SIG-M5 treated with dmso at 0.1 percent for 504 hours (cell line): ENCODE measurements around the gene LRP1B.

Experiments
- DNase-seq: peaks from one replicate; lab custom pipeline; 2025; ENCODE audit not compliant: unreplicated experiment; lab: John Stamatoyannopoulos, UW

Gene LRP1B

GRCh38 chr2:141522702-141523101 lies 608.1 kb downstream of the LRP1B start:
- DNase-seq = no peak

GRCh38 chr2:141522048-141522447 lies 608.8 kb downstream of the LRP1B start:
- no peak for DNase-seq

- DNase-seq = no peak
These were observed 610.9 kb downstream of the LRP1B start for GRCh38 chr2:141519906-141520305.

GRCh38 chr2:141517852-141518421 lies 612.9 kb downstream of the LRP1B start:
- DNase-seq = no peak

- DNase-seq = no peak
These were observed 613.5 kb downstream of the LRP1B start for GRCh38 chr2:141517180-141517851.

GRCh38 chr2:141515931-141516330 lies 614.9 kb downstream of the LRP1B start:
- no peak for DNase-seq

GRCh38 chr2:141513853-141514252 lies 617.0 kb downstream of the LRP1B start:
- no peak for DNase-seq

GRCh38 chr2:141508806-141509595 lies 621.8 kb downstream of the LRP1B start:
- no peak for DNase-seq

- DNase-seq = no peak
These were observed 622.6 kb downstream of the LRP1B start for GRCh38 chr2:141508086-141508752.

- DNase-seq = no peak
These were observed 624.7 kb downstream of the LRP1B start for GRCh38 chr2:141506135-141506534.

GRCh38 chr2:141501752-141502151 lies 629.1 kb downstream of the LRP1B start:
- DNase-seq = no peak

GRCh38 chr2:141499123-141499522 lies 631.7 kb downstream of the LRP1B start:
- no peak for DNase-seq

- no peak for DNase-seq
These were observed 632.3 kb downstream of the LRP1B start for GRCh38 chr2:141498561-141498960.

- peak; percentile 50 for DNase-seq
These were observed 633.5 kb downstream of the LRP1B start for GRCh38 chr2:141497272-141497671.

- DNase-seq = peak; percentile 48
These were observed 634.0 kb downstream of the LRP1B start for GRCh38 chr2:141496810-141497209.

- no peak for DNase-seq
These were observed 636.9 kb downstream of the LRP1B start for GRCh38 chr2:141493936-141494335.

- DNase-seq = no peak
These were observed 638.0 kb downstream of the LRP1B start for GRCh38 chr2:141492816-141493215.

- no peak for DNase-seq
These were observed 639.9 kb downstream of the LRP1B start for GRCh38 chr2:141490886-141491285.

GRCh38 chr2:141482697-141483096 lies 648.1 kb downstream of the LRP1B start:
- DNase-seq = no peak

- DNase-seq = no peak
These were observed 655.0 kb downstream of the LRP1B start for GRCh38 chr2:141475801-141476200.

GRCh38 chr2:141468761-141469160 lies 662.1 kb downstream of the LRP1B start:
- DNase-seq = no peak

GRCh38 chr2:141467331-141467730 lies 663.5 kb downstream of the LRP1B start:
- no peak for DNase-seq
